CD1c-positive myeloid dendritic cell (primary cell): Measurements from ENCODE around the gene GNG11.

Experiments used
- DNase-seq: peaks from one replicate; pipeline ENCODE4 v3.0.0-alpha.2; 2016; ENCODE audit errors: extremely low spot score

The GNG11 gene

DNA sequence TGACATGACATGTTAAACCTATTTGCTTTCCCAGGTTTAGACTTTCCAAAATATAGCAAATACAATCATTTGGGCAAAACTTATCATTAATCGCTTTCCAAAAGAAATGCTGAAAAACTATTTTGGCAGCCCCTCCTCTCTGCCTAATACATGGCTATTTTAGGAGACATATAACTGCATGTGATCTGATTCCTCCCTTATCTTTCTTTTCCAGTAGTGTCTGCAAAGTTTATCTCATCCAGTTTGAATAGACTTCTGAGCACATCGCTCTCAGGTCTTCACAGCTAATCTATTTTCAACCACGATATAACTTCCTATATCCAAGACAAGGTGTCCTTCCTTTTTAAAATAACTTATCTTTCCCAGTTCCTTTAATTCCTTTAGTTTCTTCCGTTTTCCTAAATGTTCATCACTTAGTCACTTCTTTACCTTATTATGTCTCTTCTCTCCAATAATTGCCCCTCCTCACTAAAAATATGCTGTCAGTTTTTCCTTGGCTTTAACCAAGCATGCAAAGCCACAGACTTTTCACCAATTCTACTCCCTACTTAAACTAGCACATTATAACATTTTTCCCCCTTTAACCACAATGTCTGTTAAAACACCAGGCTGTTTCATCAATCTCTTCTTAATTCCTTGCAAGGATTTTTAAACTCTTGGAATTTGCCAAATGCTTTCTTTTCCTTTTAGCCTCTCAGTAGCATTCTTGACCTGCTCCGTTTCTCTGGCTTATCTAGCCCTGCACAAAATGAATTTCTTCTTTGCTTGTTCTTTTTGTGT is 24.4 kb downstream of the GNG11 start:
- DNase-seq: no peak

DNA sequence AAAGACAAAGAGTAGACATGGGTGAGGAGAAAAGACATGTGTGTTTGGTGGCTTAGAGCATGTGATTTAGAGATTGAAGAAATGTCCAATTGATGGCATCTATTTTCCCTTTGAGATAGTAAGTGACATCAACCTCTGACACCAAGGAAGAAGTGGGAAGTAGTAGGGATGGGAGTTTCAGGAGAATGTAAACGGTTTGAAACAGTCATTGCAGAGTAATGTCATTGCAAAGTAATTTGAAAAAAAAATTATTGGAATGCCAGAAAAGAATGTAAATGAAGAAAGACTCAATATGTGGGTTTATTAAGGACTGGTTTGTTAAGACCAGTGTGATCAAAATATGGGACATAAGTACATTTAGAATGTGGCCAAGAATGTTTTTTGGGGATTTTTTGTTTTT is 26.6 kb downstream of the GNG11 start:
- DNase-seq: no peak

DNA sequence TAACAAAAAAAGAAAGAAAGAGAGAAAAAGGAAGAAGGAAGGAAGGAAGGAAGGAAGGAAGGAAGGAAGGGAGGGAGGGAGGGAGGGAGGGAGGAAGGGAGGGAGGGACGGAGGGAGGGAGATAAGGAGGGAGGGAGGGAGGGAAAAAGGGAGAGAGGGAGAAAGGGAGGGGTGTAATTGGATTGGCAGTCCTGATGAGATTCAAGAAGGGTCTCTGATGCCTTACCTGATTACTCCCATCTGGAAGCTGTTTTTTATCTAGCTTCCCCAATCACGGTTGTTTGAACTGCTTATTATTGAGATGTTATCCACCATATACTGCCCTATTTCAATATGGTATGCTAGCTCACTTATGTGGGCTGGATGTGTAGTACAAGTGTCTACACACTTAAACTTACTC is 27.3 kb downstream of the GNG11 start:
- DNase-seq: no peak

DNA sequence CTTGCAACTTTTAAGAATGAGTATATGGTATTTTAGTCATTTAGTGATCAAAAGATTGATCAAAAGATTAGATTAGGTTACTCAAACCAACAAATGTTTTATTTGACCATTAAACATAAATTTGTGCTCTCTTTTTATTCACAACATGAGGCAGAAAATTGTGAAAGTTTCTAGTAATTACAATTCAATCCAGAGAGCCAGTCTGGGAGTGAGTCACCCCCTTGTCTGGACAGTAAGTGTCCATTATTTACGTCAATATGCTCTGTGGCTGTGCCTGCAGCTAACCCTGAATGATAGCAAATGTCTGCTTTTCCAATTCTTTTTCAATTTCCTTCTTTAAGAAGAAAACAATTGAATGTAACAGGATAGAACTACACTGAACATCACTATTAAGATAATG is 27.9 kb downstream of the GNG11 start:
- no peak for DNase-seq

DNA sequence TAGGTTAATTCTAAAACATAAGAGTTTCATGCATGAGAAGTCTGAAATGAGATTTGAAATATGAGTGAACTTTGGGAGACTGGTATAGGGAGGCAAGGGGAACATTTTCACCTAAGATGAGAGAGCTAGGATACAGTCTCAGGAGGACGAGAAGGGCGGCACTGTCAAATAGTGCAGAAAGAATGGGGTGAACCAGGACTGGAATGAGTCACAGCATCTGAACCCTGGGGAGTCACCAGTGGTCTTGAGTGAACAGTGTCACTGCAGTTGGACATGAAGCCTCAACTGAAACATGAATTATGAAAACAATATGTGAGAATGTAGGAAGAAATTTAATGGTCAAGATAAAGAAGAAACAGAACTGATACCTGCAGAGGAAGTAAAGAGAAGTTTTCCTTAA is 33.8 kb downstream of the GNG11 start:
- DNase-seq: no peak

DNA sequence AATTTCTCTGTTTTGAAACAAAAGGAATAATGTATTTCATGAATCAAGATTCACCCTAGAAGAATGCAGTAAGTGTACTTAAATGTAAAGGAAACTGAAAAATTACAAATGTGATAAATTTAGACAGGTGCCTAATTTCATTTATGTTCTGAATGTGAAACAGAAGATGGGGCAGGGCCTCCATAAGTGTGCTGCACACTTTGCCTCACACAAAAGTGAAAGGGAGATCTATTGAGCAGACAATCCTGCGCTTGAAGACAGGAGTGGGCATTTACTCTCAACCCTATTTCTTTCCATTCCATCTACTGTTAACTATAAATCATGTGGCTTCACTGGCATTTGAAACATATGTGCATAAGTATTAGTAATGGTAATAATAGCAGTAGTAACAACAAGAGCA is 36.2 kb downstream of the GNG11 start:
- no peak for DNase-seq

DNA sequence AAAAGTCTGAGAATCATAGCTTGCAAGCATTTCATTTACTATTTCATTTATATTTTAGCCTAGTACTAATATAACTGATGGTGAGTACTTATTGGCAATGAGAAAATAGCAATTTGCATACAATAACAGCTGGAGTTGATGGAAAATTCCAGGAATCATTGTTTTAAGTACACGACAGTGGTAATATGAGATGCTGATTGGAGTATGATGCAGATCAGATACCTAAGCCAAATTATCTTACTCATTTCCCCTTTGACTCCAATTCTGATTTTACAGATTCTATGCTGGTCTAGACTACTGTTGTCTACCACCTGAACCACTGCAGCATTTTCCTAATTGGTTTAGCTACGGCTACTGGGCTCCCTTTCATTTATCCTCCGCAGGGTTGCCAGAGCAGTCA is 36.7 kb downstream of the GNG11 start:
- no peak for DNase-seq

DNA sequence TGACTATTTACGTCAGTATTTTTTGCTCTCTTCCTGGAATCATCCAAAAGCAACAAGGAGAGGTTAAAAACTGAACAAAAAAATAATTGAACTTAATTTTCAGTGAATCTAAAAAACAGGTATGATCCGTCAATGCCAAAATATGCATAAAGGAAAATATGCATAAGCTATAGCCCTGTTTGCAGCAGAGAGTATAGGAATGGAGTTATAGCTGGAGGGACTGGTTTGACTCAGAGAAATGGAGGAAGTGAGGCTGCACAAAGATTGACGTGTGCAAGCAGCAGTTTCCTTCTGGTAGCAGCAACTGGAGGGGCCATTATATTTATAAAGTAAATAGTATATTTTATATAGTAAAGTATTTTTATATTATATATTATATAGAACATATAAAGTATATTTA is 37.1 kb downstream of the GNG11 start:
- no peak for DNase-seq

DNA sequence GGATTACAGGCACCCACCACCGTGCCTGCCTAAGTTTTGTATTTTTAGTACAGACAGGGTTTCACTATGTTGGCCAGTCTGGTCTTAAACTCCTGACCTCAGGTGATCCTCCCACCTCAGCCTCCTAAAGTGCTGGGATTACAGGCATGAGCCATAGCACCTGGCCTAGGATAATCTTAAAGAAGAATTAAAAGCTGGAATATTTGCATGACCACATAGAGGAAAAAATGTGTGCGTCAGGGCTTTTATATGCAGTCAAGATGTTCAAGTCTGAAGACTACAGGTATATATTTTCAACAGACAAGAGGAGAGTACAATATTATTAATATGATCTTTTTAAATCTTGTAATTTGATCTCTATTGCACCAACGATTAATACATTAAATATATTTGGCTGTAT is 39.5 kb downstream of the GNG11 start:
- no peak for DNase-seq

DNA sequence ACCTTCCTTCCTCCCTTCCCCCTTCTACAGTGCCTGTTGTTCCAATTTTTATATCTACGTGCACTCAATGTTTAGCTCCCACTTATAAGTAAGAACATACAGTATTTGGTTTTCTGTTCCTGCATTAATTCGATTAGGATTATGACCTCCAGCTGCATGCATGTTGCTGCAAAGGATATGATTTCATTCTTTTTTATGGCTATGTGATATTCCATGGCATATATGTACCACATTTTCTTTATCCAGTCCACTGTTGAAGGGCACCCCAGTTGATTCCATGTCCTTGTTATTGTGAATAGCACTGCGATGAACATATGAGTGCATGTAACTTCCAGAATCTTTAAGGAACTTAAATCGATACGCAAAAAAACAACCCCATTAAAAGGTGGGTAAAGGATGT is 42.7 kb downstream of the GNG11 start:
- DNase-seq: no peak

DNA sequence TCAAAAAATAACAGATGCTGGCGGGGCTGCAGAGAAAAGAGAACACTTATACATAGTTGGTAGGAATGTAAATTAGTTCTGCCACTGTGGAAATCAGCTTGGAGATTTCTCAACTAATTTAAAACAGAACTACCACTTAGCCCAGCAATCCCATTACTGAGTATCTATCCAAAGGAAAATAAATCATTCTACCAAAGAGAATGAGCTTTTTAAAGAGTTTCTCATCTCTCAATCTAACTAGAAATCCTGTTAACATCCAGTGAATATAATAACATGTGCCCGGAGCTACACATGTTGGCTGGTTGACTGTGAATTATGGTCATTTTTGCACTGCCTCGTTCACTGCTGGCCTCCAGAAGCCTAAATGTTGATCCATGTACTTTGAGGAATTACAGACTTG is 43.3 kb downstream of the GNG11 start:
- DNase-seq: no peak

DNA sequence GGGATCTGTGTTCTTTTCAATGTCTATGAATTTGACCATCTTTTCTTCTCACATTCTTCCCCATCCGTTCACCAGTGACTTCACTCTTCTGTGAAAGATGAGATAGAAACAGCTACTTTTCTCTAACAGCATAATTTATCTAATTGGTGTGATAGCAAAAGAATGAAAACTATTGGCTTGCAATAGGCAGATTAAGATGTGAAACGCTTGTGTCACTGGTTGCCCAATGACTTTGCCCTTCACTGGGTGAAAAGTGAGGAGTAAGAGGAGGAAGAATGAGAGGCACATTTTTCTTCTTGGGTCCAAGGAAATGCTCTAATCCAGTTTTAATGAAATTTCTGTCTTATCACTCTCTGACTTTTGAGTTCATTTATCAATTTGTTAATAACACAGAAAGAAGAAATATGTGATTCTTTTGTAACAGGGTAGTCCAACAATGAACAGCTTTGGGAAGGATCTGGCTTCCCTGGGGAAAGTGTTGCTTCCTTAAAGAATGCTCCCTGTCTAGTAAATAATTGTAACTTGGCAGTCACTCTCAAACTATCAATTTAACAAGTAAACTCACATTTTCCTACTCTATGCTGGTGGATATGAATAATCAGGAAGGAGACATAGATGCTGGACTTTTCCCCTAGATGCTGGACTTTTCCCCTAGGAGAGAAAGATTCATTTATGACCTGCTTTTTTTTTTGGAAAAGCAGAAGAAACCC is 47.5 kb downstream of the GNG11 start:
- DNase-seq: no peak

DNA sequence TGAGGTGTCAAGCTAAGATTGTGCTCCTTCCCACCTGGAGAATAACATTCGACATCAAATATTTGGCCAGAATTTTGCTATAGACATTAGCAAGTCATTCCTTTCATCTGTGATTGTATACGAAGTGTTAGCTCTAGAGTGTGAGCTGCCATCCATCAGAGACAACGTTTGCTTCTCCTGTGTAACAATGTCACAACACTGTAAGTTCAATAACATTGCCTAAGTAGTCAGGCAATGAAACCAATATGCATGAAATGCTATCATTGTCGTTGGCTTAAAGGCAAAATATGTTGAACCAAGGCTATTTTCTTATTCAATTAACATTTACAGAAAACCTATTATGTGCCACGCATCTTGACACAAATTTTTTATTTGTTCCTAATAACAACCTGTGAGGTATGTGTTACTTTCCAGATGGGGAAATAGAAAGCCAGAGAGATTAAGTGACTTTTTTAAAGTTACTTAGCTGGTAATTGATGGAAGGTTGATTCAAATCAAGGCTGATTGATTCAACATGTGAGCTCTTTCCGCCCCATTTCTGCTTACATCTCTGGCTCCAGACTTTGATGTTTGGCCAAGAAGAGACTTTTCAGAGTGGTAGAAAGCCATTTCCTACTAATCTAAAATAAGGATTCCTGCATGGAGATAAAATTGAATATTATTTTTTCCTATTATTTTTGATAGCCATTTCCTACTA is 50.6 kb downstream of the GNG11 start:
- no peak for DNase-seq

DNA sequence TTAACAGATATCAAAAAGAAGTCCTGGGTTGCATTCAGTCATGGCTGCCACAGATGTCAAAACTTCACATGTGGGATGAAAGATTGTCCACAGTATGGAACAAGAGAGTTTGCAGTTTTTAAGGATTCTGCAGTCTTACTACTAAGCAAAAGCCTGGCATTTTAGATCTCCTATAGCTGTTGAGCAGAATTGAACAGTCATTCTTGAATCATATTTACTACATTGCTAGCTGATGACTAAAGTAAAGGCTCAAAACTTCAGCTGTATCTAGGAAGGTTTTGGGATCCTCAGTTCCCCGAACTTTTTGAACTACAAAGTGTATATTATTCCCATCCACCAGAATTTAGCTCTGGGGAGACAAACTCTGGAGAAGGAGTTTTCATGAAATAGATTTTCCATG is 51.6 kb downstream of the GNG11 start:
- DNase-seq: no peak

DNA sequence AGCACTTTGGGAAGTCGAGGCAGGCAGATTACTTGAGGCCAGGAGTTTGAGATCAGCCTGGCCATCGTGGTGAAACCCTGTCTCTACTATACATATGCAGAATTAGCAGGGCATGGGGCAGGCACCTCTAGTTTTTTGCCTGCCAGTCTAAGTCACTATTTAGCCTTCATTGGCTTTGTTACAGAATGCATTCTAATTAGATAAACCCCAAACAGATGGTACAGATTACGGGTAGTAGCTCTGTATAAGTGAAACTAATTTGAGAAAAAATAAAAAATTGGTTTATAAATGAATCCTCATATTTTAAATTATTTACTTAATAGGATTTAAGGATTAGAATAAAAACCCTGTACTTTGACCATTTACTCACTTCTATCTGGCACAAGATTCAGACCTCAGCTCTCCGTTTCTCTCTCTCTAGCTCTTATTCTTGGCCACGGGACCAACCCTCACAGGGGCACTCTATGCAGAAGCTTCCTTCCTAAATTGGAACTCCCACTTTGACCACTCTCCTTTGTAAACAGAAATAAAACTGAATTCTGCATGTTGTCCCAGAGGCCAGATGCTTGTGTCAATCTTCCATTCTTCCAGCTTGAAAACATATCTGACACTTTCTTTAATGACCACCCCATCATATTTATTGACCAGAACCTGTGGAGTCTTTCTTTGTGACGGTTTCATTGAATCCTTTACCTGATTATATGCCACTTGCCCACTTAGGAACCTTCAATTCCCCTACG is 55.8 kb downstream of the GNG11 start:
- no peak for DNase-seq
